GM12801 (cell line): ENCODE data around the gene CTTNBP2NL.
A peak's percentile ranks its signal among the peaks of the same experiment; 100 is the strongest.

Source experiments
- CTCF ChIP-seq: IDR thresholded peaks from one replicate; pipeline ENCODE4 v1.5.1; 2011; ENCODE audit warnings: control low read depth; ENCODE audit not compliant: insufficient read length; ENCODE audit errors: extremely low read depth

The CTTNBP2NL gene

DNA sequence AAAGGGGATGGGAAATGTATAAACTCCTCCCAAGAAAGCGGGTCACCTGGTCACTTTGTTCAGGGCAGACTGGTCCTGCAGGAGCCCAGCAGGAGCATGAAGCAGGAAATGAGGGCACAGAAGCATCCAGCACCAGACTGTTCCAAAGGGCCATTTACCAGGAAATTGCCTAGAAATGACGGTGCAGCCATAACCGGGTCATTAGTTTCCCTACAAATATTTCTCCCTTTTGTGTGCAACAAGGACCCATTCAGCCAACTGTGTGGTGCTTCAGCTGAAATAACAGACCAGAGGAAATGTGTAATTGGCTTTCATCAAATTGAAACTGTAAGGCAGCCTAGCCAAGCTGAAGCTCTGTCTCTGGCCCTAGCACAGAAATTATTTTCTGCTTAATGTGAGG is 7.6 kb upstream of the CTTNBP2NL start:
- no peak for TF ChIP-seq CTCF

DNA sequence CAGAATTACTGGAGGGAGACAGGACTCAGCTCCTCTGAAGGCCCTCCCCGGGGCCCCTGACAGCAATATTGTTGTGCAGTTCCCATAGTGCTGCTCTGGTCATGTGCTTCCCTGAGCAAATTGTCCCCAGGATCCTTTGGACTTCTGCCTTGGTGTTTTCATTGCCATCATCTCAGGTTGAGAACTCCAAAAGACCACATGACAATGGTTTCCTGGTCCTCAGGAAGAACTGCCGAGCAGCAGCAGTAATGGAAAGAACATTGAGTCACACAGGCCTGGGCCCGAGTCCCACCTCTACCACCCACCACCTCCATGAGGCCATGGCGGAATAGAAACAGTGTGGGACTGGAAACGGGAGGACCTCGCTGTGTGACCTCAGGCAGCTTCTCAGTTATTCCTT is 6.3 kb upstream of the CTTNBP2NL start:
- TF ChIP-seq CTCF: no peak

DNA sequence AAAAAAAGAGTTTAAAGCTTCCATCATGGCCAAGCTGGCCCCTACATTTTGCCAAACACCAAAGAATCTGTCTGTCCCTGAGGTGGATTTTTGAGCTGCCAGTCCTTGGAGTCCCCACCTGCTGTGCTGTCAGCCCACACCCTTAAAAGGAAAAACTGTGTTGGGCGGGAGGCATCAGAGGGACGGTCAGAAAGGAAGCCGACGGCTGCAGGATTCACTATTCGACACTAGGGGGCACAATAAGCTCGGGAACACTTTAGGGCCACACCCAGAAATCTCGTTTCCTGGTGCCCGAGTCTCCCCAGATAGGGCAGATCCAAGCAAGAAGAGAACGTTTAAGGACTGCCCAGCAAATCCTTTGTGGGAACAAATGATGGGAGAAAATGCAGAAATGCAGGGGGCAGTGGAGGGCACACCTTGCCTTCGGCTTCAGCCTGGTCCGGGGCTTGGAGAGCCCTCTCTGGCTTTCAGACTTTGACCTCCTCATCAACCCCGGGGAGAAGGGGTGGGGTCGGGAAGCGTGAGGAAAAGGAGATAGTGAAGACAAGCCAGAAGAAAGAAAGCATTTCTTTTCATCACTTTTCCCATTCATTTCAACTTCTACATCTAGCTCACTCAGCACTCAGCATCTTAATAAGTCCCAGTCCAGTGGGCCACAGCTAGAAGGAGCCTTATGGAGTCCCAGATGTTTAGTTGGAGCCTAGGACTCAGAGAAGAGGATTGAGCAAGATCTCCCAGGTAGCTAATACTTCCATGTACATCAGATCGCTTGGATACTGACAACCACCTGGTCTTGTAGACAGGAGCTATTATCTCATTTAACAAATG is 5.0 kb upstream of the CTTNBP2NL start:
- TF ChIP-seq CTCF: peak; percentile 77

- no peak for TF ChIP-seq CTCF
These were observed 4.4 kb upstream of the CTTNBP2NL start for GRCh38 chr1:112391603-112391940.

- TF ChIP-seq CTCF: no peak
These were observed 2.4 kb upstream of the CTTNBP2NL start for GRCh38 chr1:112393631-112393974.

GRCh38 chr1:112394743-112395062 is 1.3 kb upstream of the CTTNBP2NL start:
- no peak for TF ChIP-seq CTCF

DNA sequence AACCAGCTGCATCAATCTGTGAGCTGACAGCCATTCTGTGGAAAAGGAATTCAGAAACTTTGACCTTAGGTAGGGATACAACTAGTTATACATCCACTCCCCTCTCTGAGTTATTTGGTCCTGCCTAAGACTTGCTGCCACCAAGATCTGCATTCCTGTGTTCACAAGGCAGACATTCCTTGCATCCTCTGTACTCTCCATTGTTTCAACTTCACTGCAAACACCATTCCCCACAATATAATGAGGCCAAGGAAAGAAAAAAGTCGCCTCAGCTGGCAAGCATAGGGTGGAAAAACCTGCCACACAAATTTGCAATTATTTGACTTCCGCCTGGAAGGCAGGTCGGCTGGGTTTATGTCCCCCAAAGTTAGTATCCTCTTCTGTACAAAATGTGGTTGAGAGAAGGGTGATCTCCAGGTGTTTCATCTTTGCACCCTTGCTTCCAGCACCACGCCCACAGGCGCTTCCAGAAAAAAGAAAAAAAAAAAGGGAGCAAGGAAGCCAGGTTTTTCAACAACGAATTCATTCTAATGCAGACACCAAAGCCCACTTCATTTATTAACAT is 676 bp upstream of the CTTNBP2NL start:
- TF ChIP-seq CTCF: no peak
